Coronary artery (tissue), 2 donors: ENCODE measurements around the gene PKP2.

Experiments used
- DNase-seq: peaks from one replicate; pipeline ENCODE4 v3.0.0-alpha.2; 2017; ENCODE audit warnings: low spot score
- H3K27ac ChIP-seq, 2 donors: fragments of 200-600 bp; sonication (generic); one replicate each; pipeline ENCODE4 v1.5.1; 2016 to 2019
- H3K4me3 ChIP-seq: fragments of 200-600 bp; sonication (generic); 2 replicates; pipeline ENCODE4 v1.5.1; 2016; ENCODE audit warnings: mild to moderate bottlenecking, moderate library complexity
- CTCF ChIP-seq: fragments of 200-600 bp; sonication (generic); IDR thresholded peaks from one replicate; pipeline ENCODE4 v1.5.1; 2019; ENCODE audit warnings: antibody characterized with exemption

PKP2 gene

DNA sequence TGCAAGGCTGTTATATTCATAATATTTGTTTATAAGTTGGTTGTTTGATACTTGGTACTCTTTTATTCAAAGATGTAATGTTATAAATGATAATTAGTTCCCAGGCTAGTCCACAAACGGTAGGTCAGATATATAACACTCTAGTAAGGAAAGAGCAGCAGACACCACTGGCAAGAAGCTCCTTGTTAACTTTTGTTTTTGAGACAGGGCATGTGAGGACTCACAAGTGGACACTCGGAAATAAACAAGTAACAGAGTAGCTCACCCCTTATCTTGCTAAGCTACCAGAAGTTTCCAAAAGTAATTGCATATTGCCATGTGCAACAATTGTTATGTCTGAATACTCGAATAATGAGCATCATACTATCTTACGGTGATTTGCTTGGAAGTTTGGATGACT, 102.3 kb downstream of the PKP2 start:
- DNase-seq: no peak
- Histone ChIP-seq H3K27ac (no peak overlapping the region), H3K4me3 (no peak overlapping the region)
- TF ChIP-seq CTCF: no peak

GRCh38 chr12:32789916-32790315, 106.7 kb downstream of the PKP2 start:
- no peak for TF ChIP-seq CTCF
- no peak overlapping the region for H3K4me3 ChIP-seq
- DNase-seq: no peak
- H3K27ac ChIP-seq: no peak overlapping the region

DNA sequence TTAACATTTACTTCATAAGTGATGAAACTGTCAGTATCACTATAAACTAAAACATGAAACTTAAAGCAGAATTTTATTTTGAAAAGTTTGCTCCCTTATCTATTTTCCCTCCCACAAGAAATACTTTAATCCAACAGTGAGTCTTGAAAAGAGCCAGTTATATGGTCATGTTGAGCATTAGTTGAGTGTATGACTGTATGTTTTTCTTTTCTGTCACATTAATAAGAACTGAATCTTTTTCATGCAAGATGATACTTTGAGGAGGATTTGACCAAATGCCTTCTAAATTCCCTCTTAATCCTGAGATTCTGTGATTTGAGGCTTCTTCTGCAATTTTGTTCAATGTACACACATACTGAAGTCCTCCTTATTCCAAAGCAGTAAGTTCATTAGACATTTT, 107.1 kb downstream of the PKP2 start:
- Histone ChIP-seq H3K4me3 (no peak overlapping the region), H3K27ac (no peak overlapping the region)
- TF ChIP-seq CTCF: no peak
- no peak for DNase-seq

GRCh38 chr12:32788405-32788804, 108.2 kb downstream of the PKP2 start:
- Histone ChIP-seq H3K27ac (no peak overlapping the region), H3K4me3 (no peak overlapping the region)
- DNase-seq: no peak
- TF ChIP-seq CTCF: no peak

DNA sequence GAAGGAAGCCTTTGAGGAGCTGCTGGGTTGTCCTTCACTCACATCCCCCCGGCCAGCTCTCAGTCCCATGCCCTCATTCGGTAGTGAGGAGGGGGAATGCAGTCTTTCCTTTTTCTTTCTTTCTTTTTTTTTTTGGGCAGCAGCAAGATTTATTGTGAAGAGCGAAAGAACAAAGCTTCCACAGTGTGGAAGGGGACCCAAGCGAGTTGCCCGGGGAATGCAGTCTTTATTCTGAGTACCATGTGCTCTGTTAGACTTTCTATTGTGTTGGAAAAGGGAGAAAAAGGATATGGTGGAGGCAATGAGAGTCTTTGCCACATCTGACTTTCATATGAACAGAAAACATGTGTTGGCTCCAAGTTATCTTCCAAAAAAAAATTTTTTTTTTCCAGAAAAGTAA, 111.0 kb downstream of the PKP2 start:
- no peak for DNase-seq
- Histone ChIP-seq H3K27ac (no peak overlapping the region), H3K4me3 (no peak overlapping the region)
- TF ChIP-seq CTCF: no peak

DNA sequence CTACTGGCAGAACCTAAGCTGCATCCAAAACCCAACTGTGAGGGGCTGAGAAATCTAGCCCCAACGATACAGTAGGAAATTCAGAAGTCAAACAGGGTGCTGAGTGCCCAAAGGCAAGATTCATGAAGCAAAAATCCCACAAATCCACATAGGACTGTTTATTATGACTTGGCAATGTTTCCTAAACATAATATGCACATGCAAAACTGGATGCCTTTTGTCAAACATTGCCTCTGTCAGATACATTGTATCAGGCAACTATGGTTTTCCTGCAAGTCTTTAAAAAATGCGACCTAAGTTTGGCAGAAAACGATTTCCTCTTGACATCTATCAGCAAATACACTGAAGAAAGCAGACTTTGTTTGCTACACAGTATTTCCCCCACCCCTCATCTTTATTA, 113.5 kb downstream of the PKP2 start:
- DNase-seq: no peak
- no peak for TF ChIP-seq CTCF
- H3K4me3 ChIP-seq: no peak overlapping the region
- H3K27ac ChIP-seq: no peak overlapping the region

- no peak overlapping the region for H3K27ac ChIP-seq
- TF ChIP-seq CTCF: no peak
- H3K4me3 ChIP-seq: no peak overlapping the region
- DNase-seq: no peak
Observed at GRCh38 chr12:32780071-32780470, 116.5 kb downstream of the PKP2 start.
